ENCODE data around the gene BCL11B.

DNA sequence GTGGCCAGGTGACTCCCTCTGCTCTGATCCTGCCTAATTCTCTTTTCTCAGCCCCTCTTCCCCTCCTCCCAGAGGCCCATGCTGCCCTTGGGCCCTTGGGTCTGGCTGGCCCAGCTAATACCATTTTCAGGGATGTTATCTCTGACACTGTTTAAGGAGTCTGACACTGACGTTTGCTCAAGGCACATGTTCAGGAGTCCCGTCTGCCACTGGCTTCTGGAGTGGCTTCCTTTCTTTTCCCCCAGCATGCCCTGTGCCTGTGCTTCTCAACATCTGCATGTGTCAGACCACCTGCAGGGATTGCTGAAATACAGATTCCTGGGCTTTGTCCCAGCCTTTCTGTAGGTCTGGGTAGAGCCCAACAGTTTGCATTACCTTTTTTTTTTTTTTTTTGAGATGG, 128.9 kb downstream of the BCL11B start:
- TF ChIP-seq, protein P1, sequence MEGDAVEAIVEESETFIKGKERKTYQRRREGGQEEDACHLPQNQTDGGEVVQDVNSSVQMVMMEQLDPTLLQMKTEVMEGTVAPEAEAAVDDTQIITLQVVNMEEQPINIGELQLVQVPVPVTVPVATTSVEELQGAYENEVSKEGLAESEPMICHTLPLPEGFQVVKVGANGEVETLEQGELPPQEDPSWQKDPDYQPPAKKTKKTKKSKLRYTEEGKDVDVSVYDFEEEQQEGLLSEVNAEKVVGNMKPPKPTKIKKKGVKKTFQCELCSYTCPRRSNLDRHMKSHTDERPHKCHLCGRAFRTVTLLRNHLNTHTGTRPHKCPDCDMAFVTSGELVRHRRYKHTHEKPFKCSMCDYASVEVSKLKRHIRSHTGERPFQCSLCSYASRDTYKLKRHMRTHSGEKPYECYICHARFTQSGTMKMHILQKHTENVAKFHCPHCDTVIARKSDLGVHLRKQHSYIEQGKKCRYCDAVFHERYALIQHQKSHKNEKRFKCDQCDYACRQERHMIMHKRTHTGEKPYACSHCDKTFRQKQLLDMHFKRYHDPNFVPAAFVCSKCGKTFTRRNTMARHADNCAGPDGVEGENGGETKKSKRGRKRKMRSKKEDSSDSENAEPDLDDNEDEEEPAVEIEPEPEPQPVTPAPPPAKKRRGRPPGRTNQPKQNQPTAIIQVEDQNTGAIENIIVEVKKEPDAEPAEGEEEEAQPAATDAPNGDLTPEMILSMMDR (IDR thresholded peaks at IDR 0.05), result no peak
- TF ChIP-seq POLR2A (IDR thresholded peaks at IDR 0.05), result no peak

Measured in Peyer's patch (tissue), 4 donors.